Measurements from ENCODE around the gene ITGA5. TPM values are rescaled to one million over a fixed set of nuclear protein-coding genes. Genes with fewer than 3 reads are reported as not detected.

ITGA5 gene
- total RNA-seq, 1 experiment from 2014 or later = 12.2 TPM

- Histone ChIP-seq H2BK120ac (ENCODE audit: low read depth, low read length, poor library complexity, severe bottlenecking) (no peak overlapping the region), H4K91ac (ENCODE audit: insufficient read length, low read depth, low read length) (no peak overlapping the region), H2AK5ac (ENCODE audit: insufficient read length, low read length) (no peak overlapping the region), H3K14ac (ENCODE audit: insufficient read depth, low read length) (no peak overlapping the region), H2BK5ac (ENCODE audit: insufficient read length, low read length) (no peak overlapping the region), H2BK20ac (ENCODE audit: low read depth, low read length, poor library complexity, severe bottlenecking) (no peak overlapping the region), H3K18ac (ENCODE audit: insufficient read length, low read depth, low read length) (no peak overlapping the region), H3K9me3 (ENCODE audit: control insufficient read depth, low read depth, low read length) (no peaks in the 10 kb centered on the region), H4K20me1 (ENCODE audit: control insufficient read depth, insufficient read depth, insufficient read length) (no peaks in the 10 kb centered on the region), H2BK12ac (ENCODE audit: insufficient read length, low read depth, low read length) (no peak overlapping the region), H3K23me2 (ENCODE audit: insufficient read length, low read depth, low read length, poor library complexity, severe bottlenecking) (no peaks in the 10 kb centered on the region), H4K8ac (replicated peaks; ENCODE audit: insufficient read length, low read depth, low read length) (no peak overlapping the region), H3K4ac (ENCODE audit: low read depth, low read length) (no peak overlapping the region), H3K27me3 (ENCODE audit: insufficient read depth, low read length) (no peaks in the 10 kb centered on the region; the same call in 1 of the 2 replicates), H3K9ac (ENCODE audit: extremely low read depth, insufficient read length, low read length) (no peak overlapping the region), H3K23ac (ENCODE audit: insufficient read length, low read depth, low read length) (no peak overlapping the region), H3K79me1 (ENCODE audit: insufficient read depth, low read depth, low read length, poor library complexity, severe bottlenecking) (no peaks in the 10 kb centered on the region), H3K4me1 (ENCODE audit: insufficient read depth, low read length) (no peaks in the 10 kb centered on the region), H3K4me2 (ENCODE audit: insufficient read depth, insufficient read length, low read length) (no peak overlapping the region), H2BK15ac (ENCODE audit: low read depth, low read length) (no peak overlapping the region), H3K27ac (ENCODE audit: insufficient read length, low read depth, low read length) (no peak overlapping the region), H4K5ac (ENCODE audit: insufficient read length, low read depth, low read length) (no peak overlapping the region), H3T11ph (ENCODE audit: low read length) (no peak overlapping the region), H3K56ac (ENCODE audit: insufficient read length, low read depth, low read length) (no peak overlapping the region), H2AFZ (ENCODE audit: low read length) (no peak overlapping the region), H3K79me2 (ENCODE audit: insufficient read depth, low read length) (no peaks in the 10 kb centered on the region)
- peaks cover 16 to 17% of the 10 kb centered on the region in 2 experiments for H3K4me1 Mint-ChIP-seq
- no peak overlapping the region for H3K27ac Mint-ChIP-seq
- H3K36me3 Mint-ChIP-seq (ENCODE audit: insufficient read depth in 1 of 3, low read depth in 3 of 3) = peaks cover 7 to 44% (median 17%) of the 10 kb centered on the region in 3 experiments; a peak in 6 of 7 replicates
- H3K4me3 Mint-ChIP-seq = peak overlapping the region in 1 of 2 experiments; percentile 7; a peak in 1 of 5 replicates
- peaks cover 31% of the 10 kb centered on the region for H3K27me3 Mint-ChIP-seq (ENCODE audit: low read depth)
- WGBS (ENCODE audit: extremely low coverage, insufficient read length, low lambda C conversion rate) = no CpG with 5 or more reads among the region's 2 CpGs
- TF ChIP-seq, protein P1, sequence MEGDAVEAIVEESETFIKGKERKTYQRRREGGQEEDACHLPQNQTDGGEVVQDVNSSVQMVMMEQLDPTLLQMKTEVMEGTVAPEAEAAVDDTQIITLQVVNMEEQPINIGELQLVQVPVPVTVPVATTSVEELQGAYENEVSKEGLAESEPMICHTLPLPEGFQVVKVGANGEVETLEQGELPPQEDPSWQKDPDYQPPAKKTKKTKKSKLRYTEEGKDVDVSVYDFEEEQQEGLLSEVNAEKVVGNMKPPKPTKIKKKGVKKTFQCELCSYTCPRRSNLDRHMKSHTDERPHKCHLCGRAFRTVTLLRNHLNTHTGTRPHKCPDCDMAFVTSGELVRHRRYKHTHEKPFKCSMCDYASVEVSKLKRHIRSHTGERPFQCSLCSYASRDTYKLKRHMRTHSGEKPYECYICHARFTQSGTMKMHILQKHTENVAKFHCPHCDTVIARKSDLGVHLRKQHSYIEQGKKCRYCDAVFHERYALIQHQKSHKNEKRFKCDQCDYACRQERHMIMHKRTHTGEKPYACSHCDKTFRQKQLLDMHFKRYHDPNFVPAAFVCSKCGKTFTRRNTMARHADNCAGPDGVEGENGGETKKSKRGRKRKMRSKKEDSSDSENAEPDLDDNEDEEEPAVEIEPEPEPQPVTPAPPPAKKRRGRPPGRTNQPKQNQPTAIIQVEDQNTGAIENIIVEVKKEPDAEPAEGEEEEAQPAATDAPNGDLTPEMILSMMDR (conservative IDR thresholded peaks at IDR 0.05) = no peak
- no peaks in the 10 kb centered on the region for H3K9me3 Mint-ChIP-seq
- no peak for DNase-seq
Measured at GRCh38 chr12:54377007-54377406, 42.1 kb downstream of the ITGA5 start.
